DMS153 treated with DMSO at 0.1 percent for 48 hours (cell line): Measurements from ENCODE around the gene XRCC5.
"Not testable (repeated sequence)": the region's sequence is repeated elsewhere in the genome, so short reads cannot be mapped to it uniquely, and the experiment has no call there.

Experiments used
- DNase-seq: peaks from one replicate; lab custom pipeline; 2025; ENCODE audit not compliant: unreplicated experiment; lab: John Stamatoyannopoulos, UW

XRCC5 gene

DNA sequence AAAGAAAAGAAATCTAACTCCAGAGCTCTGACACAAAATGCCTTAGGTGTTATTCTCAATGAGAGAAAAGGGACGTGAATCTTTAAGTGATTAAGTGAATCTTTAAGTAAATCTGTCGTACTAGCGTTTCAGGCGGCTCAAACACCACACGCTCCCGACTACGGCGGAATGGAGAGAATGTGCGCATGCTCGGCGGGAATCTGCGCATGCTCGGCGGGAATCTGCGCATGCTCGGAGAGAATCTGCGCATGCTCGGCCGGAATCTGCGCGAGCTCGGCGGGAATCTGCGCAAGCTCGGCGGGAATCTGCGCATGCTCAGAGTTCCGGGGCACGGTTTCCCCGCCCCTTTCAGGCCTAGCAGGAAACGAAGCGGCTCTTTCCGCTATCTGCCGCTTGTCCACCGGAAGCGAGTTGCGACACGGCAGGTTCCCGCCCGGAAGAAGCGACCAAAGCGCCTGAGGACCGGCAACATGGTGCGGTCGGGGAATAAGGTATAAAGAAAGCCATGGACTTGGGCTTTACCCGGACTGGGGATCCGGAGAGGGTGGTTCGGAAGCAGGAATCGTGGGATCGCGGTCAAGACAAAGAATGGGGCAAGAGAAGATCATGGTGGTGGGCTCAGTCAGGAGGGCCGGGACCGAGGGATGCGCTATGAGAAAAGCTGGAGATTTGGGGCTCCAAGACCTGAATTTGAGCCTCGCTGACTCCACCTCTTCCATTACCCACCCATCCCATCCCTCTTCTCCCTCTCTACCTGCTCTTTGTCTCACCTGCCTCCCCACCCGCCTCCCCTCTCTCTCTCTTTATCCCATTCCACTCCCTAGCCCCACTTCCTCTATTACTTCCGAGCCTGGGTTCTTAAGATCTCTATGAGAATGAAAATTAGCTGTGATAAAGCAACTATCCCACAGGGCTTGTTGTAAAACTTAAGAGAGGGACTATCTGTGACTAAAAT lies at the start of gene XRCC5:
XRCC5 (plus strand) TSS at position 382 of the 955 bp plus-strand sequence; CDS start at position 471, 89 bp downstream.
- DNase-seq, result peak; percentile 92

DNA sequence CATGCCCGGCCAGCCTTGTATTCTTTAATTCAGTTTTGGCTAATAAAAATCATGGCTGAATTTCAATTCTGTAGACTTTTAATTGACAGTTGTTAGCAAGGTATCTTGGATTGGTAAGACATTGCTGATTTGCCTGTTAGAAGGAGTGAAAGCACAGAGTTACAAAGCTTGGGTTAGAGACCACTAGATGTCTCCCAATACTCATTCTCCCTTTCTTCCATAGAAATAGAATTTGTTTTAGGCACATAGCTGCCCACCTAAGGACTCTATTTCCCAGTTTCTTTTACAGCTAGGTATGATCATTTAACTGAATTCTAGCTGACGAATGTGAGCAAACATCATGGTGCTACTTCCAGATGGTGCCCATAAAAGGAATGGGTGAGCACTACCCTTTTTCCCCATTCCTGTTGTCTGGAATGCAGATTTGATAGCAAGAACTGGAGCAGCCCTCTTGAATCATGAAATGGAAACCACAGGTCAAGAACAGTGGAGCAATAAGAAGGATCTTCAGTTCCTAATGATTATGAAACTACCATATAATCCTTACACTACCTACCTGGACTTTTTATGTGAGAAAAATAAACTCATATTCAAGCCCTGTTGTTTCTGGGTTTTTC lies 45.0 kb upstream of the XRCC5 start:
- no peak for DNase-seq

DNA sequence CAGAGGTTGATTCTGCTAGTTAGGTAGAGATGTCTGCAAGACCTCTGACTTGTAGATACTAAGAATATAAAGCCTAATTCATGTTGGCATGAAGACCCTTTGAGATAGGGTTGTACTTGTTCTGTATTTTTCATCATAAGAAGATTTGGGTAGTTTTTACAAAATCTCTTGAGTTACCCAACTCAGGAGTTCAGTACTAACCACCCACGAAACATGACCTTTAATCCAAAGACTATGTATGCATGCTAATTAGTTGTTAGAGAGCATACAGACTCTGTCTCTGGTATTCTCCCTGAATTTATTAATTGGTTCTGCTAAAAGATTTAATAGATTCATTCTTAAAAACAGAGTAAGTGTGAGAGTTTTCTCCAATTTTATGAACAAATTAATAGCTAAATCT lies 44.5 kb upstream of the XRCC5 start:
- DNase-seq, result no peak

GRCh38 chr2:216066230-216066629 lies 42.9 kb upstream of the XRCC5 start:
- DNase-seq, result no peak

GRCh38 chr2:216069028-216069427 lies 40.1 kb upstream of the XRCC5 start:
- DNase-seq, result no peak

DNA sequence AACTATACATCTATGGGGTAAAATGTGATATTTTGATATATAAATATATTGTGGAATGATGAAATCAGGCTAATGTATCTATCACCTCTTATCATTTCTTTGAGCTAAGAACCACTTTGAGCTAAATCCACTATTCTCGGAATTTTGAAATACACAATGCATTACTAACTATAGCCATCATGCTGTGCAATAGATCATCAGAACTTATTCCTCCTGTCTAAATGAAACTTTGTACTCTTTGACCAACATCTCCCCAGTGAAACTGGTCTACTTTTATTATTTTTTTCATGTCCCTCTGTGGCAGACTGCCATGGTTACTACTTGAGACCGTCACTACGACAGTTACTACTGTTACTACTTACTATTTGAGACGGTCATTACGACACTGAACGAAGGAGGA lies 39.0 kb upstream of the XRCC5 start:
- no peak for DNase-seq

DNA sequence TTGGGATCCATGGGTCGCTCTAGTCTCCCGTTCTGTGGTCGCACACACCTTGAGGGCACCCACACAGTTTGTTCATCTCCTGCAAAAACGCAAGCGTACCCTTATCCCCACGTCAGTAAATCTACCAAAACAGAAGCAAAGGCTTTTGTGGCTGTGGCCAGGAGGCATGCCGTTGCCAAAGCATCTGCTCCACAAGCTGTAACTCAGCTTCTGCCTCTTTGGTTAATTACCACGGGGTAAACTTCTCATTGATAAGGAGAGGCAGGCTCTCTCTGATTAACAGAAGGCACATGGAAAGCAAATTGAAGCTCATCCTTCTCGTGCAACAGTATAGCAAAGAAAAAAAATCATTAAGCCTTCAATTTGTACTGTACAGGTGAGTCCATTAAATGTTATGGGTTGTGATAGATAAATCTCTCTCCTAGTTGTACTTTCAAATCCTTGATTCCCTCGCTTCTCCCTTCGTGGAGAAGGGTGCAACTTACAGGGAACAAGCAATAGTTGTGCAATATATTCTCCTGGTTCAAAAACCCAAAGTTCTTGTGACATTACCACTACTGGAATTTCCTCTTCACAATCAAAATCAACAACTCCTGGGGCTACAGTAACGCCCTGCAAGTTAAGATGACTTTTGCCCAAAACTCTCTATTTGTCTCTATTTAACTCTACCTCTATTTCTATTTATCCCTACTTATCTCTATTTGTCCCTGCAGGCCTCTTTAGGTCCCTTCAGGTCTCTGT lies 37.9 kb upstream of the XRCC5 start:
- no peak for DNase-seq

DNA sequence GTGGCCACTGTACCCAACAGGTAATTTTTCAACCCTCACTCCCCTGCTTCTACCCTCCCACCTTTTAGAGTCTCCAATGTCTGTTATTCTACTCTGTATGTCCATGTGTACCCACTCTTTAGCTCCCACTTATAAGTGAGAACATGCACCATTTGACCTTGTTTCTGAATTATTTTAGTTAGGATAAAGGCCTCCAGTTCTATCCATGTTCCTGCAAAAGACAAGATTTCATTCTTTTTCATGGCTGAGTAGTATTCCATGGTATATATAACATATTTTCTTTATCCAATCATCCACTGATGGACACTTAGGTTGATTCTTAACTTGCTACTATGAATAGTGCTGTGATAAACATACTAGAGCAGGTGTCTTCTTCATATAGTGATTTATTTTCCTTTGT lies 36.7 kb upstream of the XRCC5 start:
- DNase-seq, result no peak

GRCh38 chr2:216073773-216074172 lies 35.4 kb upstream of the XRCC5 start:
- no peak for DNase-seq

DNA sequence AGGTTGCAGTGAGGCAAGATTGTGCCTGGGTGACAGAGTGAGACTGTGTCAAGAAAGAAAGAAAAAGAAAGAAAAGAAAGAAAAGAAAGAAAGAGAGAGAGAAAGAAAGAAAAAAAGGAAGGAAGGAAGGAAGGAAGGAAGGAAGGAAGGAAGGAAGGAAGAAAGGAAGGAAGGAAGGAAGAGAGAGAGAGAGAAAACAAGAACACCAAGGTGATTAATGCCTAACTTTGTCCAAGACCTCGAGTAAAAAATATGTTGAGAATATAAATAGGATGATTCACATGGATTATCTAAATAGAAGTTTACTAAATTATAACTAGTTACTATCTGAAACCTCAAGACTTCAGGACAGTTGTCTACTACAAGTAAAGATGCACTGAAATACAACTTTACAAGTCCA lies 34.8 kb upstream of the XRCC5 start:
- no peak for DNase-seq

- DNase-seq, result no peak
Measured at GRCh38 chr2:216074794-216075193, 34.4 kb upstream of the XRCC5 start.

GRCh38 chr2:216075510-216076485 lies 33.4 kb upstream of the XRCC5 start:
- no peak for DNase-seq

GRCh38 chr2:216078776-216079175 lies 30.4 kb upstream of the XRCC5 start:
- no peak for DNase-seq

DNA sequence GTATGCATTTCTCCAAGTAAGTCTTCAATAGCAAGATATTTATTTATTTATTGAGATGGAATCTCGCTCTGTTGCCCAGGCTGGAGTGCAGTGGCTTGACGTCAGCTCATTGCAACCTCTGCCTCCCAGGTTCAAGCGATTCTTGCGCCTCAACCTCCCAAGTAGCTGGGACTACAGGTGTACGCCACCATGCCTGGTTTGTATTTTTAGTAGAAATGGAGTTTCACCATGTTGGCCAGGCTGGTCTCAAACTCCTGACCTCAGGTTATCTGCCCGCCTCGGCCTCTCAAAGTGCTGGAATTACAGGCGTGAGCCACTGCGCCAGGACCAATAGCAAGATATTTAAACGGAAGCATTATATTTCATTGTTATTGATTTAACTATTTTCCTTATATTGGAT lies 29.1 kb upstream of the XRCC5 start:
- not testable (repeated sequence) for DNase-seq

GRCh38 chr2:216081012-216081411 lies 28.1 kb upstream of the XRCC5 start:
- no peak for DNase-seq

DNA sequence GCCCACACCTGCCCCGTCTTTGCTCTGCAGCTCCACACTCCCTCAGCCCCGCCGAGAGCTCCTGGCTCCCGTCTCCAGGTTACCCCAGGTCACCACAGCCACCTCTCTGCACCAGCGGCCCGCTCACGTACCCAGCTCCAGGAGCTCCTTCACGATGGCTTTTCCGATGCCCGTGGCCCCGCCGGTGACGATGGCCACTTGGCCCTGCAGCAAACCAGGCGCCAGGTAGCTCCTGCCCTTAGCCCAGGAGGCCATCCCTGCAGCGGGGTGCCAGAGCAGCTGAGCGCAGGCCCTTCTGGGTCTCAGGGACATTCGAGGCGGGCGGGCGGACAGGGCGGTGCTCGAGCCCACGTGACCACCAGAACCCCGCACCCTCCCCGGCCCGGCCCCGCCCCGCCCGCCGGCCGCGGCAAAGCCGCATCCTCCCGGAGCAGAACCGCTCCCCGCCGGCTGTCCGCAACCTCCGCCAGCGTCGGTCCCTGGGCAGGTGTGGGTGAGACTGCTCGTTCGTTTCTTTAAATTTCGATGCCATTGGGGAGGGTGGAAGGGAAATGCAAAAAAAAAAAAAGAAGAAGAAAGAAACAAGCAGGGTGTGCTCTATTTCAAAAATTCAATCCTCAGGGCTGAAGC lies 27.5 kb upstream of the XRCC5 start, which contains the start of the genes PECR and TMEM169:
PECR (minus strand) TSS at position 323 of the 630 bp plus-strand sequence; CDS start at position 255, 68 bp downstream.
TMEM169 (plus strand) TSS at position 433 of the 630 bp plus-strand sequence. CDS start 14,045 bp downstream, outside the sequence.
- DNase-seq, result peak; percentile 69

GRCh38 chr2:216082117-216082711 lies 26.9 kb upstream of the XRCC5 start:
- DNase-seq, result no peak

- DNase-seq, result no peak
Measured at GRCh38 chr2:216082805-216083204, 26.3 kb upstream of the XRCC5 start.
